Motor neuron (in vitro differentiated cells): ENCODE measurements around the gene HMGCLL1. TPM values are rescaled to one million over a fixed set of nuclear protein-coding genes. Genes with fewer than 3 reads are reported as not detected.

ENCODE experiments used
- ATAC-seq, 8 experiments: fragments of 200-7000 bp; cut with Tn5 transposase; replicated peaks in 6 of 8; 2 replicates each; pipeline ENCODE4 v1.8.0; 2021; ENCODE audit warnings: mild to moderate bottlenecking in 8 of 8, moderate library complexity in 8 of 8
- H3K27ac ChIP-seq, 2 donors: fragments of 250-450 bp; sonication (Bioruptor Pico); 2 replicates each; pipeline ENCODE4 v1.9.0; 2021; ENCODE audit warnings: antibody characterized with exemption in 2 of 2, mild to moderate bottlenecking in 2 of 2, moderate library complexity in 1 of 2
- H3K4me1 ChIP-seq, 2 donors: fragments of 250-450 bp; sonication (Bioruptor Pico); replicated peaks in 1 of 2; 2 replicates each; pipeline ENCODE4 v1.6.1; 2021; ENCODE audit warnings: antibody characterized with exemption in 2 of 2, mild to moderate bottlenecking in 2 of 2, moderate library complexity in 1 of 2
- H3K4me3 ChIP-seq, 5 donors: fragments of 250-450 bp; sonication (Bioruptor Pico); 2 replicates each; pipeline ENCODE4 v1.9.0; 2021; ENCODE audit warnings: antibody characterized with exemption in 5 of 5, mild to moderate bottlenecking in 5 of 5, moderate library complexity in 4 of 5
- WGBS, 10 experiments: fragments of 450-650 bp; shearing (Covaris generic); methylation state at CpG; one replicate each; pipeline ENCODE4 v1.0.0; 2022; 5-methylcytosine and 5-hydroxymethylcytosine counted together
- in situ Hi-C, 9 experiments: fragments of 400-800 bp; cut with MboI; loops; one replicate each; pipeline ENCODE4 v1.15.0; 2021; ENCODE audit warnings: low sequenced_read_pairs in 9 of 9, low pct_unique_long_range_greater_than_20kb in 2 of 9; ENCODE audit not compliant: unreplicated experiment in 9 of 9
- total RNA-seq, 8 experiments: library from RNA; unstranded; fragments of 300-600 nt; gene quantifications; 2 replicates each; pipeline versions ENCODE4 v1.2.3 to v1.2.4, GENCODE V29; 2022

Gene HMGCLL1
- total RNA-seq, 8 experiments from 2014 or later = 0.10 to 19.1 (median 13.2) TPM; not detected in 1

DNA sequence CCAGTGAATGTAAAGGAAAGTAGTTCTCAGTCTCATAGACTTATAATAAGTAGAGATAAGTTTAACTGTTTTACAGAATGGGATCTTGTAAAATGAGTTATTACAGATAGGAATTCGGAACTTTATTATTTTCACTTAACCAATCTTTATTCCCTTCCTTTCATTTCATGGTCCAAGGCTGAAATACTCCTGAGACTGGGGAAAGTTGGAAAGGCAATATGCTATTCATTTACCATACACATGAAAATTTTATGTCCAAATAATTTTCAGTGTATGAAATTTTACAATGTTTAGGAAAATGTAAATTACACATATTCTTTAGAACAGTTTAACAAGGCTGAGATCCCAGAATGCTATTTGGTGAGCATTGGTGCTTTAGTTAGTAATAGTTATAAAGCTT is 62.3 kb downstream of the HMGCLL1 start:
- WGBS, 10 experiments = 20 to 90% (median 62%) methylated on average over 1 of the region's 1 CpG; no CpG with 5 or more reads in 2 of the 10 experiments
- H3K4me1 ChIP-seq = no peaks in the 10 kb centered on the region
- no peak overlapping the region for H3K27ac ChIP-seq
- no peak for ATAC-seq
- no peak overlapping the region for H3K4me3 ChIP-seq
- in situ Hi-C loops = no loop called here

DNA sequence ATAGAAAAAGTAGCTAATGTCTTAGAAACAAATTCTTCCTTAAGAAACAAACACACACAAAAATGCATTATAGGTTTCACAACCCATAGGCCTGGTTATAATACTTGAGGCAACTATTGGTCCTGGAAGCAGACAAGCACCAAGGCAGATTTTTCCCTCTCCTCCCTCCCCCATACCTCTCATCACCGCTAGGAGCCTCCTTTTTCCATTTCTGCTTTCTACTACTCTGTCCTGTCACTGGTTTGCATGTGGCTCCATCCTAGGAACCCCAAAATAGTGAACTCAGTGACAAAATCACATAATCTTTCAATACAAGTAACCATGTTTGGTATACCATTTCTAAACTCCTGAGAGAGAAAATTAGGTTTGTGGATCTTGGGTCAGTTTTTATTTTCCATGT is 66.1 kb downstream of the HMGCLL1 start:
- Histone ChIP-seq H3K4me3 (no peak overlapping the region), H3K27ac (no peak overlapping the region), H3K4me1 (no peaks in the 10 kb centered on the region)
- WGBS, 10 experiments = 0 to 100% (median 57%) methylated on average over 1 of the region's 1 CpG; no CpG with 5 or more reads in 5 of the 10 experiments
- ATAC-seq = no peak
- in situ Hi-C loops = no loop called here

DNA sequence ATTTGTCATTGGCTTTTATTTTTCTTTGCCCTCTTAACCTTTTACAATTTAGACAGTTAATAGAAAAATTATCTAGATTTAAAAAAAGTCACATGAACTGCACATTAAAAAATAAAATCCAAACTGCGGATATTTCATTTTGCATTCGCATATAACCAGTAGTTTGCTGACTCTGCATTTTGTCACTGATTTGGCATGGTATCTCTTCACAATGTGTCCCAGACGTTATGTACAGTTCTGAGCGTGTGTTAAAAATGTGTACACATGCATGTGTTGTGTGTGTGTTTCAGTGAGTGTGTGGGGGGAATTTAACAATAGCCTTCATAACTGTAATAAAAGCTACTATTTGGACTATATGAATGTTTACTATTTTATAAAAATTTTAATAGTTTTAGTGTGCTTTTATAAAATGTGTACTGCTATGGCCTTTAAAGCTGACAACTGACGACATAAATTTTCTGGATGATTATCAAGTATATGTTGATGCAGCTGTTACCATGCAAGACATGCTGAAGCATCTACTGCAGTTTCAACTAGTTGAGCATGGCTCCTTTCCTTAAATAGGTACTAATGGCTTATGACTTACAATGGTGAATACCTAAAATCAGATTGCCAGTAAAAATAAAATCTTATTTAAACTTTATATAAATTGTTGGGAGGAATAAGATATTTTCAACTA is 67.7 kb downstream of the HMGCLL1 start:
- no peaks in the 10 kb centered on the region for H3K4me1 ChIP-seq
- WGBS, 10 experiments = 11 to 100% (median 88%) methylated on average over 3 to 5 of the region's 5 CpGs
- H3K4me3 ChIP-seq = no peak overlapping the region
- no peak overlapping the region for H3K27ac ChIP-seq
- in situ Hi-C loops = no loop called here
- no peak for ATAC-seq

GRCh38 chr6:55499591-55499990 is 79.4 kb downstream of the HMGCLL1 start:
- ATAC-seq = no peak
- in situ Hi-C loops = no loop called here
- Histone ChIP-seq H3K4me3 (no peak overlapping the region), H3K4me1 (no peaks in the 10 kb centered on the region), H3K27ac (no peak overlapping the region)

DNA sequence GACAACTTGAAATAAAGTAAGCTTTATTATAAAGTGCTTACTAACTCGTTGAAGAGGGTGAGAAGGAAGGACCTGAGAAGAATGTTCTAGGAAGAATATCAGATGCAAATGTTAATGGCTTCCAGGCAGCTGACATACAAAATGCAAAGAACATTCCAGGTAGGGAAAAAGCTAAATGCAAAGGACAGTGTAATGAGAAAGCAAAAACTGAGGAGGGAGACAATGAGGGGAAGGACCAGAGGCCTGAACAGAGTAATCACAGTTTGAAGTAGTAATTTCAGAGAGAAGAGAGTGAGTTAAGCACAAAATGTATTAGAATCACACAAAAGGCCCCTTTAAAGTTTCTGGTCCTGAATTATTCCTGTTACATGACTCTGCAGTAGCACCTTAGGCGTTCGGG is 81.3 kb downstream of the HMGCLL1 start:
- no peak overlapping the region for H3K27ac ChIP-seq
- peak in 2 of 8 experiments; percentile 28 to 39 for ATAC-seq
- H3K4me3 ChIP-seq = no peak overlapping the region
- no peaks in the 10 kb centered on the region for H3K4me1 ChIP-seq
- in situ Hi-C loops = no loop called here
- 0 to 93% (median 61%) methylated on average over 1 to 3 of the region's 3 CpGs for WGBS, 10 experiments

GRCh38 chr6:55496201-55496600 is 82.8 kb downstream of the HMGCLL1 start:
- no peak overlapping the region for H3K4me3 ChIP-seq
- no peak for ATAC-seq
- in situ Hi-C loops = no loop called here
- 20 to 100% (median 100%) methylated on average over 1 of the region's 1 CpG; no CpG with 5 or more reads in 3 of the 10 experiments for WGBS, 10 experiments
- no peaks in the 10 kb centered on the region for H3K4me1 ChIP-seq
- no peak overlapping the region for H3K27ac ChIP-seq

DNA sequence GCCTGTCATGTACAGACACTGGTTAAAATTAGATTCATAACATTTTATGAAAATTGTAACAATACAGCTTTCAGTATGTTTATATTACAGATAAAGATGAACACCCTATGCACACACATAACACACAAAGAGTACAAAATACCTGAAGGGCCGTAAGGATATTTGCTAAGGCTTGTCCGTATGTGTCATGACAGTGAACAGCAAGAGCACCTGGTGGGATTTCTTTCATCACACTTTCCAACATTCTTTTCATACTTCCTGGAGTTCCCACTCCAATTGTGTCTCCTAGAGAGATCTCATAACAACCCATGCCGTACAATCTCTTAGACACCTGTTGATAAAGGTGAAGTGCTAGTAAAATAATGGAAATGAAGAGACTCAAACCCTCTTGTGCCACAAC is 83.7 kb downstream of the HMGCLL1 start:
- WGBS, 10 experiments = 14 to 100% (median 84%) methylated on average over 1 to 3 of the region's 3 CpGs; no CpG with 5 or more reads in 1 of the 10 experiments
- H3K4me1 ChIP-seq = no peaks in the 10 kb centered on the region
- ATAC-seq = no peak
- H3K4me3 ChIP-seq = no peak overlapping the region
- in situ Hi-C loops = no loop called here
- H3K27ac ChIP-seq = no peak overlapping the region

DNA sequence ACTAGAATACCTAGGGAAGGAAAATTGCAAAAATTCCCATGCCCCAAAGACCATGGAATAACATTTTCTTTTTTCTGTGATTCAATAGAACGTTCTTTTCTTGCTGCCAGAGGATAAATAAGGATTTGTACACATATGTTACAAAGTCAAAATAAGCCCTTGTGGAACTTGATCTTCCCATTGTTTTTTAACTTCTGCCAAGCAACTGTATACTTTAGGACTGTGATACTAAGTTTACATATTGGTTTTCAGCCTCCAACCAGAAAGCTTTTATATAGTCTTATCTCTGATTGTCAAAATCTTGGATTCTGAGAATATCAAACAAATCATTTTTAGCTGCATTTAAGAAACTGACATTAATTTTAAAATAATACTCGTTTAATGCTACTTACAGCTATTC is 84.6 kb downstream of the HMGCLL1 start:
- H3K4me1 ChIP-seq = no peaks in the 10 kb centered on the region
- ATAC-seq = no peak
- WGBS, 10 experiments = 29 to 89% (median 77%) methylated on average over 1 to 2 of the region's 2 CpGs
- H3K27ac ChIP-seq = no peak overlapping the region
- in situ Hi-C loops = no loop called here
- no peak overlapping the region for H3K4me3 ChIP-seq

GRCh38 chr6:55492259-55492658 is 86.7 kb downstream of the HMGCLL1 start:
- in situ Hi-C loops = no loop called here
- WGBS, 10 experiments = 59 to 100% (median 87%) methylated on average over 2 to 4 of the region's 4 CpGs; no CpG with 5 or more reads in 2 of the 10 experiments
- Histone ChIP-seq H3K4me3 (no peak overlapping the region), H3K27ac (no peak overlapping the region), H3K4me1 (no peaks in the 10 kb centered on the region)
- ATAC-seq = no peak

- Histone ChIP-seq H3K27ac (no peak overlapping the region), H3K4me3 (no peak overlapping the region), H3K4me1 (no peaks in the 10 kb centered on the region)
- in situ Hi-C loops = no loop called here
- ATAC-seq = no peak
Observed at GRCh38 chr6:55490871-55491270, 88.1 kb downstream of the HMGCLL1 start.

- H3K4me3 ChIP-seq = no peak overlapping the region
- in situ Hi-C loops = loop anchor here in 1 of 9 experiments (25.0 kb wide), 1 partner anchor 413 kb away; the partner anchor contains the start of gene BMP5
- peak in 1 of 8 experiments; percentile 66 for ATAC-seq
- WGBS, 10 experiments = 28 to 100% (median 78%) methylated on average over 1 to 3 of the region's 3 CpGs
- H3K4me1 ChIP-seq = no peaks in the 10 kb centered on the region
- H3K27ac ChIP-seq = no peak overlapping the region
Observed at GRCh38 chr6:55474382-55474781, 104.6 kb downstream of the HMGCLL1 start.

DNA sequence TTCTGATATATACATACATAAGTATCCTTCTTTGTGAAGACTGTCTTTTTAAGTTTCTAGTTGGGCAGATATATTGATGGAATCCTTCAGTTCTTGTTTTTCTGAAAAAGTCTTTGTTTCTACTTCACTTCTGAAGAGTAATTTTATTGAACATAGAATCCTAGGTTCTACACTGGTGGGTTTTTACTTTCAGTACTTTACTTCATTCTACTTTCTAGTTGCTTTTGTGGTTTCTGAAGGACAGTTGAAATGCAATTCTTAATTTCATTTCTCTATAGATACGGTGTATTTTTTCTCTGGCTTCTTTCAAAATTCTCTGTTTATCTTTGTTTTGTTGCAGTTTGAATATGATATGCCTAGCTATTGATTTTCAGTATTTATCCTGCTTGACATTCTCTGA is 105.3 kb downstream of the HMGCLL1 start:
- Histone ChIP-seq H3K4me3 (no peak overlapping the region), H3K27ac (no peak overlapping the region), H3K4me1 (no peaks in the 10 kb centered on the region)
- in situ Hi-C loops = loop anchor here in 1 of 9 experiments (25.0 kb wide), 1 partner anchor 414 kb away; the partner anchor contains the start of gene BMP5
- 13 to 100% (median 93%) methylated on average over 1 of the region's 1 CpG; no CpG with 5 or more reads in 1 of the 10 experiments for WGBS, 10 experiments
- ATAC-seq = no peak

DNA sequence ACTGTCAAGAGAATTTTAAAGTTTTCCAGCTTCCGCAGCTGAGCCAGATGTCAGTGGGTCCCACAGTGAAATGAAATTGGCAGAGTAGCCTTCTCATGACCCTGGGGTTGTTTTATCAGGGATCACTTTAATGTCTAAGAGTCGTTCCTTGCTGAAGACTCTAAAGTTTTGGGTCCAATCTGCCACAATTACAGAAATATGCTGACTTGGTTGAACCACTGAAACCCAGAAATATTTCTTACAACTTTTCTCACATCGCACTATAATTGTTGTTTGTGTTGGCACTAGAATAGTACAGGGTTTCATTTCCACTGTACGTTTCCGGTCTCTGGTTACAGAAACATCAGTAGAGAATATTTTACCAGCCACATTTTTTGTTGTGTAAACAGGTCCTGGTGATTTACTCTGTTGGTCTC is 109.0 kb downstream of the HMGCLL1 start:
- WGBS, 10 experiments = 8 to 100% (median 84%) methylated on average over 1 to 5 of the region's 5 CpGs
- H3K27ac ChIP-seq = no peak overlapping the region
- in situ Hi-C loops = loop anchor here in 1 of 9 experiments (25.0 kb wide), 1 partner anchor 417 kb away; the partner anchor contains the start of gene BMP5
- ATAC-seq = no peak
- H3K4me3 ChIP-seq = no peak overlapping the region
- H3K4me1 ChIP-seq = no peaks in the 10 kb centered on the region

- 0 to 100% (median 88%) methylated on average over 1 to 3 of the region's 3 CpGs for WGBS, 10 experiments
Observed at GRCh38 chr6:55456016-55456415, 123.0 kb downstream of the HMGCLL1 start.

More at GRCh38 chr6:55456016-55456415, 123.0 kb downstream of the HMGCLL1 start:
- H3K4me1 ChIP-seq = no peaks in the 10 kb centered on the region
- no peak overlapping the region for H3K27ac ChIP-seq
- no peak for ATAC-seq
- no peak overlapping the region for H3K4me3 ChIP-seq
- in situ Hi-C loops = loop anchor here in 1 of 9 experiments (25.0 kb wide), 1 partner anchor 431 kb away; the partner anchor contains the start of gene BMP5
